K562 (cell line): ENCODE data around the gene KRTAP9-3. TPM values are rescaled to one million over a fixed set of nuclear protein-coding genes. Genes with fewer than 3 reads are reported as not detected.

ENCODE experiments used
- ATAC-seq: fragments of 200-7000 bp; cut with Tn5 transposase; 3 replicates; pipeline ENCODE4 v1.9.1; 2020; ENCODE audit warnings: moderate library complexity
- BruUV-seq: library from RNA; stranded (reverse); fragments of 400-500 nt; replicated peaks from 2 replicates; lab custom pipeline; 2021; lab: Mats Ljungman, UMichigan
- CTCF ChIA-PET: fragments of 300-600 bp; formaldehyde crosslinking; extraction: SDS; loops from one replicate; lab custom pipeline; 2021; ENCODE audit warnings: low intra/inter-chr PET ratio; lab: Yijun Ruan, JAX
- POLR2A ChIA-PET: fragments of 300-600, 350-650 bp; sonication (Branson Sonifier 250); formaldehyde crosslinking; extraction: SDS; loops from one replicate; lab custom pipeline; 2021; ENCODE audit warnings: antibody characterized with exemption, inconsistent platforms; lab: Yijun Ruan, JAX
- DNase-seq, 4 experiments: peaks; one replicate each; pipeline versions ENCODE4 v3.0.0 to v3.0.0-alpha.2; 2011 to 2018; ENCODE audit warnings: low spot score in 3 of 4, mixed read lengths in 3 of 4; ENCODE audit errors: extremely low read depth in 1 of 4
- FAIRE-seq: peaks from 2 replicates; lab custom pipeline; 2011; peaks lifted over from hg19 to GRCh38; lab: Jason Lieb, UNC
- H2AFZ ChIP-seq: 2 replicates; pipeline ENCODE4 v1.6.0; 2011; ENCODE audit warnings: low read depth, low read length, control low read depth, inconsistent platforms
- H3K27ac ChIP-seq: fragments of 200-600 bp; 3 replicates; pipeline ENCODE4 v1.8.0; 2011; ENCODE audit warnings: low read depth, mild to moderate bottlenecking, control low read depth, inconsistent platforms, low read length, moderate library complexity, mixed read lengths; ENCODE audit errors: extremely low read depth
- H3K27me3 ChIP-seq, 2 experiments: fragments of 300-600 bp in 1 of 2; 2 replicates in 1 of 2; 3 replicates in 1 of 2; pipeline versions ENCODE4 v1.6.0 to v1.8.0; 2011; ENCODE audit warnings: inconsistent platforms in 2 of 2, low read length in 2 of 2, mild to moderate bottlenecking in 1 of 2, mixed read lengths in 1 of 2, moderate library complexity in 1 of 2; ENCODE audit not compliant: control insufficient read depth in 2 of 2, insufficient read depth in 2 of 2
- H3K36me3 ChIP-seq: fragments of 300-600 bp; 3 replicates; pipeline ENCODE4 v1.8.0; 2011; ENCODE audit warnings: mild to moderate bottlenecking, low read length, inconsistent platforms; ENCODE audit not compliant: control insufficient read depth, insufficient read depth
- H3K4me1 ChIP-seq, 2 experiments: fragments of 200-600 bp in 1 of 2; replicated peaks in 1 of 2; 2 replicates in 1 of 2; 3 replicates in 1 of 2; pipeline versions ENCODE4 v1.5.1 to v1.8.0; 2011; ENCODE audit warnings: inconsistent platforms in 2 of 2, low read length in 2 of 2, mild to moderate bottlenecking in 1 of 2, mixed read lengths in 1 of 2, moderate library complexity in 1 of 2; ENCODE audit not compliant: control insufficient read depth in 2 of 2, insufficient read depth in 2 of 2
- H3K4me2 ChIP-seq: 2 replicates; pipeline ENCODE4 v1.6.1; 2011; ENCODE audit warnings: low read length, control low read depth, inconsistent platforms, mixed read lengths; ENCODE audit not compliant: insufficient read depth
- H3K4me3 ChIP-seq: fragments of 200-600 bp; sonication (generic), shearing (Covaris generic); 2 replicates; pipeline ENCODE4 v1.5.1; 2016; ENCODE audit warnings: control low read depth, inconsistent platforms
- H3K79me2 ChIP-seq: fragments of 200-600 bp; 3 replicates; pipeline ENCODE4 v1.8.0; 2011; ENCODE audit warnings: low read length, inconsistent platforms; ENCODE audit not compliant: control insufficient read depth, insufficient read depth
- H3K9ac ChIP-seq, 2 experiments: 2 replicates each; pipeline versions ENCODE4 v1.6.0 to v1.6.1; 2011; ENCODE audit warnings: low read depth in 2 of 2, low read length in 2 of 2, control low read depth in 1 of 2, inconsistent platforms in 1 of 2, mild to moderate bottlenecking in 1 of 2, mixed read lengths in 1 of 2; ENCODE audit not compliant: insufficient read depth in 1 of 2
- H3K9me1 ChIP-seq: one replicate; pipeline ENCODE4 v1.6.0; 2011; ENCODE audit warnings: inconsistent platforms, mild to moderate bottlenecking, low read length, moderate library complexity; ENCODE audit not compliant: control insufficient read depth, insufficient read depth
- H3K9me3 ChIP-seq: replicated peaks from 2 replicates; pipeline ENCODE4 v1.5.1; 2011; ENCODE audit warnings: low read depth, low read length, inconsistent platforms; ENCODE audit not compliant: control insufficient read depth, insufficient read depth
- H4K20me1 ChIP-seq: replicated peaks from 2 replicates; pipeline ENCODE4 v1.6.1; 2011; ENCODE audit warnings: low read length, inconsistent platforms, mixed read lengths; ENCODE audit not compliant: control insufficient read depth, insufficient read depth
- BACH1 ChIP-seq: fragments of 200-800 bp; sonication (Bioruptor generic); IDR thresholded peaks from 2 replicates; pipeline ENCODE4 v1.6.1; 2016; ENCODE audit warnings: missing genetic modification characterization, missing compliant biosample characterization
- HDAC2 ChIP-seq: fragments of 450-650 bp; IDR thresholded peaks from 2 replicates; pipeline ENCODE4 v1.6.1; 2016; ENCODE audit warnings: mild to moderate bottlenecking
- HNRNPUL1 ChIP-seq: fragments of 200-400 bp; formaldehyde crosslinking; IDR thresholded peaks from 2 replicates; pipeline ENCODE4 v1.6.1; 2017; ENCODE audit warnings: low read length
- KDM4B ChIP-seq, 2 experiments: fragments of 450-650 bp in 1 of 2; sonication (generic) in 1 of 2; IDR thresholded peaks; 2 replicates each; pipeline ENCODE4 v1.6.1; 2016 to 2017; ENCODE audit warnings: borderline replicate concordance in 2 of 2, antibody characterized with exemption in 1 of 2, low read depth in 1 of 2, mild to moderate bottlenecking in 1 of 2
- RBM25 ChIP-seq: fragments of 200-400 bp; formaldehyde crosslinking; IDR thresholded peaks from 2 replicates; pipeline ENCODE4 v1.6.1; 2018; ENCODE audit warnings: low read length, low read depth, moderate library complexity; ENCODE audit not compliant: severe bottlenecking
- ZBTB1 ChIP-seq: sonication (generic); formaldehyde crosslinking; IDR thresholded peaks from 2 replicates; pipeline ENCODE4 v1.8.1; 2023; ENCODE audit warnings: missing genetic modification reagents, low read depth, mild to moderate bottlenecking, borderline replicate concordance
- ZNF551 ChIP-seq: fragments of 250-450 bp; sonication (Bioruptor Pico); IDR thresholded peaks from 2 replicates; pipeline ENCODE4 v1.5.0; 2021; ENCODE audit warnings: mild to moderate bottlenecking, moderate library complexity
- WGBS: fragments of 100-300 bp; shearing (Covaris generic); methylation state at CpG from one replicate; pipeline ENCODE4 v1.1.6; 2016; ENCODE audit warnings: low coverage, mixed read lengths; ENCODE audit not compliant: insufficient coverage; ENCODE audit errors: missing lambda C conversion rate; 5-methylcytosine and 5-hydroxymethylcytosine counted together
- in situ Hi-C: fragments of 300-500 bp; cut with MboI; formaldehyde crosslinking; loops from 4 replicates; pipeline ENCODE4 v1.15.0; 2018; ENCODE audit warnings: inconsistent platforms, mixed read lengths
- intact Hi-C: fragments of 100-400 bp; cut with micrococcal nuclease; formaldehyde crosslinking; loops from 2 replicates; pipeline ENCODE4 v1.14.2; 2022
- polyA plus RNA-seq, 8 experiments: library from polyadenylated mRNA; depleted of rRNA in 4 of 8; stranded (reverse) in 5 of 8; unstranded in 3 of 8; fragments of >200 nt; fragmentation: Nextera tagmentation in 2 of 8; fragmentation: Illumina TruSeq in 1 of 8; extraction: Ambion mirVana in 2 of 8; extraction: Trizol in 1 of 8; gene quantifications; 2 replicates each; pipeline versions ENCODE4 v1.2.1 to v1.2.3, GENCODE V29; 2011 to 2014; ENCODE audit warnings: inconsistent platforms in 1 of 8, missing spikeins in 1 of 8
- total RNA-seq, 7 experiments: library from RNA; depleted of rRNA in 6 of 7; stranded (reverse); fragments of >200 nt in 6 of 7; fragmentation: Illumina TruSeq in 2 of 7; extraction: Trizol in 2 of 7; gene quantifications; 2 replicates each; pipeline versions ENCODE4 v1.2.1 to v1.2.3, GENCODE V29; 2011 to 2021; ENCODE audit warnings: low replicate concordance in 1 of 7
- TF ChIP-seq, protein P1 (sequence below): fragments of 150-350 bp; IDR thresholded peaks from 2 replicates; pipeline ENCODE4 v1.6.1; 2014; ENCODE audit warnings: low read depth, mild to moderate bottlenecking, low read length, borderline replicate concordance
- TF ChIP-seq, protein P2 (sequence below): fragments of 250-450 bp; sonication (Bioruptor Pico); IDR thresholded peaks from 2 replicates; pipeline ENCODE4 v1.8.0; 2022; ENCODE audit warnings: moderate library complexity, mild to moderate bottlenecking, inconsistent platforms

The KRTAP9-3 gene
- total and polyA plus RNA-seq, 9 of the 15 experiments (the other 6 are each of a cell fraction or from before 2014, with no cell fraction given): not detected

DNA sequence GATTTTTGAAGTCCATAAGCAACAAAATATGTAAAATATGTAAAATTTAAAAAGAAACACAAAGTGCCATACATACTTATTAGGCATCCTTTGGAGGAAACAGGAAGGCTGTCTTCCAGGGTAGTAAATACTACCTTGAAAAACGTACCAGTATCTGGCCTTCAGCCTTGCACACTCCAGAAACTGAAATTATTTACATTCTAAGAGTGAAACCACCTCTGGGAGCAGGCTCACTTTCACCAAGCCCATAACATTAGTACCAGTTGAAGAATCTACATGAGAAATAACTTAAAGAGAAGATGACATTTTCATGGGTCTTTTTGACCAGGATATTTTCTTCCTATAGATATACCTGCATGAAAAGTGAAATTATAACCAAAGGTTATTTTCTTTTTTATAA lies 36.2 kb upstream of the KRTAP9-3 start:
- Histone ChIP-seq H3K79me2 (no peaks in the 10 kb centered on the region), H3K36me3 (no peaks in the 10 kb centered on the region), H4K20me1 (no peaks in the 10 kb centered on the region), H3K4me2 (no peak overlapping the region), H3K4me3 (no peak overlapping the region), H3K27ac (no peak overlapping the region), H3K9me3 (no peaks in the 10 kb centered on the region), H3K9me1 (no peaks in the 10 kb centered on the region), H2AFZ (no peak overlapping the region), H3K9ac (no peak overlapping the region), H3K4me1 (no peaks in the 10 kb centered on the region), H3K27me3 (no peaks in the 10 kb centered on the region)
- whole genome bisulfite sequencing: 0% methylated on average over 1 of the region's 1 CpG
- CTCF ChIA-PET: no interaction called here
- POLR2A ChIA-PET: no interaction called here
- intact Hi-C loops (no loop called here), in situ Hi-C loops (no loop called here)
- DNase-seq (no peak), ATAC-seq (no peak), FAIRE-seq (no peak)
- TF ChIP-seq HNRNPUL1 (no peak), ZNF551 (no peak), BACH1 (tag) (no peak), KDM4B (IDR thresholded peaks at IDR 0.05; ENCODE audit: borderline replicate concordance in 2 of 2, low read depth in 1 of 2) (no peak), ZBTB1 (CRISPR knock-in tag) (no peak), RBM25 (no peak), HDAC2 (no peak)
- TF ChIP-seq, protein P1, sequence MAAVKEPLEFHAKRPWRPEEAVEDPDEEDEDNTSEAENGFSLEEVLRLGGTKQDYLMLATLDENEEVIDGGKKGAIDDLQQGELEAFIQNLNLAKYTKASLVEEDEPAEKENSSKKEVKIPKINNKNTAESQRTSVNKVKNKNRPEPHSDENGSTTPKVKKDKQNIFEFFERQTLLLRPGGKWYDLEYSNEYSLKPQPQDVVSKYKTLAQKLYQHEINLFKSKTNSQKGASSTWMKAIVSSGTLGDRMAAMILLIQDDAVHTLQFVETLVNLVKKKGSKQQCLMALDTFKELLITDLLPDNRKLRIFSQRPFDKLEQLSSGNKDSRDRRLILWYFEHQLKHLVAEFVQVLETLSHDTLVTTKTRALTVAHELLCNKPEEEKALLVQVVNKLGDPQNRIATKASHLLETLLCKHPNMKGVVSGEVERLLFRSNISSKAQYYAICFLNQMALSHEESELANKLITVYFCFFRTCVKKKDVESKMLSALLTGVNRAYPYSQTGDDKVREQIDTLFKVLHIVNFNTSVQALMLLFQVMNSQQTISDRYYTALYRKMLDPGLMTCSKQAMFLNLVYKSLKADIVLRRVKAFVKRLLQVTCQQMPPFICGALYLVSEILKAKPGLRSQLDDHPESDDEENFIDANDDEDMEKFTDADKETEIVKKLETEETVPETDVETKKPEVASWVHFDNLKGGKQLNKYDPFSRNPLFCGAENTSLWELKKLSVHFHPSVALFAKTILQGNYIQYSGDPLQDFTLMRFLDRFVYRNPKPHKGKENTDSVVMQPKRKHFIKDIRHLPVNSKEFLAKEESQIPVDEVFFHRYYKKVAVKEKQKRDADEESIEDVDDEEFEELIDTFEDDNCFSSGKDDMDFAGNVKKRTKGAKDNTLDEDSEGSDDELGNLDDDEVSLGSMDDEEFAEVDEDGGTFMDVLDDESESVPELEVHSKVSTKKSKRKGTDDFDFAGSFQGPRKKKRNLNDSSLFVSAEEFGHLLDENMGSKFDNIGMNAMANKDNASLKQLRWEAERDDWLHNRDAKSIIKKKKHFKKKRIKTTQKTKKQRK: no peak
- TF ChIP-seq, protein P2, sequence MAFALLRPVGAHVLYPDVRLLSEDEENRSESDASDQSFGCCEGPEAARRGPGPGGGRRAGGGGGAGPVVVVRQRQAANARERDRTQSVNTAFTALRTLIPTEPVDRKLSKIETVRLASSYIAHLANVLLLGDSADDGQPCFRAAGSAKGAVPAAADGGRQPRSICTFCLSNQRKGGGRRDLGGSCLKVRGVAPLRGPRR (CRISPR knock-in tag): no peak
- BruUV-seq: no TSS peak
